Hepatic stellate cell (primary cell): ENCODE data around the gene SEC14L1.
A peak's percentile ranks its signal among the peaks of the same experiment; 100 is the strongest.

Experiments used
- DNase-seq: peaks from one replicate; pipeline ENCODE4 v3.0.0; 2011; ENCODE audit warnings: low spot score

The SEC14L1 gene

DNA sequence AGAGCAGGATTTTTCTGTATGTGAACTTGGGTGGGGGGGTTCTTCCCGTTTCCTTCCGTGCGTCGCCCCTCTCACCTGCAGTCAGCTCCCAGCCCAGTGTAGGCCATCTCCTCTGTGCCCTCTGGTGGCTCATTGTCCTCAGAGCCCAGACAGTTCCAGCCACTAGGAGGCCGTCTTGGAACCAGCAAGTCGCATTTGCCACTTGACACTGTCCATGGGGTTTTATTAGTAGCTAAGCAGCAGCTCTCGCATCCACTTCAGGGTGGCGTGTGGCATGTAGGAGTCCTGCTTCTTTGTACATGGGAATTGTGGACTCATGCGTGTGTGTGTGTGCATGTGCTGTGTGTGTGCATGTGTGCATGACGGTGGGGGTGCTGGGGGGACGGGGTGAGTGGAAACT is 74.0 kb downstream of the SEC14L1 start:
- peak; percentile 45 for DNase-seq

DNA sequence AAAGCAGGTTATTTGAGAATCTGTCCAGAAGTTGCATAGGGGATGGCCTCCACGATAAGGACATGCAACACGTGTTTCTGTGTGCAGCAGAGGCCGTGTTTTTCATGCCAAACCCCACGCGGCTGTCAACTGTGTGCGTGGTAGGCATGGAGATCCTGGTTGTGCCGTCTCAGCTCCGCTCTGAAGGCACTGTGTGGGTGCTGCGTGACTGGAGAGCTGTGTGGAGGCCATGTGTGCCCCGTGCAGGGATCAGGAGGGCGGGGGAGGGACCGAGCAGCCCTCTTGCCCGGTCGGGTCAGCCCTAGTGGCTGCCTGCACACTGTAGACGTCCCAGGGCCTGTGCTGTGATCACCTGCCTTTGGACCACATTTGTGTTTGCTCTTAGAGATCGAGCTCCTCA is 74.5 kb downstream of the SEC14L1 start:
- no peak for DNase-seq

DNA sequence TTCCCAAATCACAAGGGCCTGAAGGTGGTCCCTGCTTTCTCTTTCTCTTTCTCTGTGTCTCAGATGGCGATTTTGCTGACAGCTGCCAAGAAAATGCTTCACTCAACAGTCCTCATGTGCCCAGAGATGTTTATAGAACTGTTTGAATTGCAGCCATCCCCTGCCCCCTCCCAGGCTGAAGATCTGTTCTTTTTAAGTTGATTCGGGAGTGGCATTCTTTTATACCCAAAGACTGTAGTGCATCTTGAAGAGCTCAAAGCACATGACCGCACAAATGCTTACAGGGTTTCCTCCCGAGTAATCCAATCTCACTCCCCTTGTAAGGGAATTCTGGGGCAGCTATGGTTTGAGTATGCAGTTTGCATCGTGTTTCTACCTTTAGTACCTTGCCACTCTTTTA is 75.7 kb downstream of the SEC14L1 start:
- DNase-seq = no peak

DNA sequence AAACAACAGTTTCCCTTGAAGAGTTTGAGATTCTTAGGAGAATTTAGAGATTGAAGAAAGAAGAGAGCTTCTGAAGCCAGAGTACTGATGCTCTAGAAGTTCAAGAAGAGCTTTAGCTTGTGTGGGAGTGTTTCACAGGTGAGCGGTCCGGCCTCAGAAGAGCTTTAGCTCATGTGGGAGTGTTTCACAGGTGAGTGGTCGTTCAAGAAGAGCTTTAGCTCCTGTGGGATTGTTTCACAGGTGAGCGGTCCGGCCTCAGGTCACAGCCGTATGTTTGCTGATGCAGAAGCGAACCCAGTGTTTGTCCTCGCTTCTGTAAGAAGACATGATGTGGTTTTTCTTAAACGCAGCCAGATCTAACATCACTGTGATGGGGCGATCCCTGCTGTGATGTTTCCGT is 76.4 kb downstream of the SEC14L1 start:
- no peak for DNase-seq

DNA sequence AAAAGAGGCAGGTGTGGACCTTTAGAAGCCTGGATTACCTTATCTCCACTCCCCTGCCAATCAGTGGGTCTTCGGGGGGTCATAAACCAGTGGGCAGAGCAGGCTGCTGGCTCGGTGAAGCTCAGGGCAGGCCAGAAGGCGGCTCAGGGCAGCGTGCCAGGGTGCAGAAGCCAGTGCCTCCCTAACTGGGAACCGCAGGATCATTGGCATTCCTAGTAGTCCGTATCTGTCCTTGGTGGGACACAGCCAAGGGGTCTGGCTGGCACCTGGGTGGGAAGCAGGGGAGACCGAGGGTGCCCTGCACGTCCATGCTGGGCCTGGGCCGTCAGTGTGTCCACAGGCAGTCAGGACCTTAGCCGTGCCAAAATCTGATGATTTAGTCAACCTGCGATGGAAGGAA is 76.8 kb downstream of the SEC14L1 start:
- no peak for DNase-seq

DNA sequence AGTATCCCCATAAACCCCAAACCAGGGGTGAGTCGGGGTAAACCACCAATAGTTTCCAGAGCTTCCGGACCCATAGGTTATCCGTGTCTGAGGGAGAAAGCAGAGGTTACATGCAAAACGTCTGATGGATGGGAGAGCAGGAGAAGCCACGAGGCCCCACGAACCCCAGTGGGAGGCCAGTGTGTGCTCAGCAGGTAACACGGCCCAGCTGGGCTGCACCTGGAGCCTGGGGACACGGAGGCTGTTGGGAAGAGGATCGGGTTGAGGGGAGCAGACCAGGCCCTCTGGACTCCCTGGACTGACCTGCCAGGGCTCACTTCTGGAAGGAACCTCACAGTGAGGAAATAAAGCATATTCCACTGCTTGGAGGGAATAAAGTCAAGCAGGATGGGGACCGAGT is 78.1 kb downstream of the SEC14L1 start:
- no peak for DNase-seq

DNA sequence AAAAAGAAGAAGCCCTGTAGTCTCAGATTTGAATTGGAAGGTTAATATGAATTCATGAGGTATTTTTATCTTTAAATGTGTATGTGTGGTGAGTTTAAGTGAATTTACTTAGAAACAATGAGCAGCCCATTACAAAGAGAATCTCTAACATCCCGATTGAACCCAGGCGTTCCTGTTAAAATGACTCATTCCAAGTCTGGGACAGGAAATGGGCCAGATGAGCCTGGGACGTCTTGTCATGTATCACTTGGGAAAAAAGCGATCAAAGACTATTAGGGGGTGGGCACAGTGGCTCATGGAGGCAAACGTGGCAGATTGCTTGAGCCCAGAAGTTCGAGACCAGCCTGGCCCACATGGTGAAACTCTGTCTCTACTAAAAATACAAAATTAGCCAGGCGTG is 81.6 kb downstream of the SEC14L1 start:
- DNase-seq = no peak

DNA sequence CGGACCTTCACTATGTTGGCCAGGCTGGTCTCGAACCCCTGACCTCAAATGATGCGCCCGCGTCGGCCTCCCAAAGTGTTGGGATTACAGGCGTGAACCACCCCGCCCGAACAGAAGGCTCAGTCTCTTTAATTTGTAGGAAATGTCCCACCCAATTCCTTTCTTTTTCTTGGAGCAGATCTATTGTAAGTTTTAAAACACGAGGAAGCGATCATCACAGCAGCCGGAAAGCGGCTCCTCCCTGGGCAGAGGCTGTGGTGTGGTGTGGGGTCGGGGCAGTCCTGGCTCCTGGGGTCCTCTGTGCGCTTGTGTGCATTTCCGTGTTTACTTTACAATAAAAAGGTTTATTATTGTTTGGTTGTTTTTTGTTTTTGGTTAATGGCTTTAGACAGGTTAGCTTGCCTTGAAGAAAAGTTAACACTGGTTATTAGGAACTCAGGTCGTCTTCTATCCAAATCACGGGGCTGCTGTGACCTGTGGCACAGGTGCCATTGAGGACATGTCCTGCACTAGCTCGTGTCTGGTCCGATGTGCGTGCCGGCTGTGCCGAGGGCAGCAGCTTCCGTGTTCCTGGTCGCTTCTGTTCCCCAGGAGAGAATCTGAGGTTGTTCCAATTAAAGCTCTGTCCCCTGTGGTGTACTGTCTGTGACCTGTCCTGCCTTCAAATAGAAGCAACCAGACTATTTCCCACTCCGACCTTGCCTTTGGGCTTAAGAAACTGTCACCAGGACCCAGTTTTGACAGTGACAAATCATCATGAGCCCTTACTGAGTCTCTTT is 83.1 kb downstream of the SEC14L1 start:
- no peak for DNase-seq

DNA sequence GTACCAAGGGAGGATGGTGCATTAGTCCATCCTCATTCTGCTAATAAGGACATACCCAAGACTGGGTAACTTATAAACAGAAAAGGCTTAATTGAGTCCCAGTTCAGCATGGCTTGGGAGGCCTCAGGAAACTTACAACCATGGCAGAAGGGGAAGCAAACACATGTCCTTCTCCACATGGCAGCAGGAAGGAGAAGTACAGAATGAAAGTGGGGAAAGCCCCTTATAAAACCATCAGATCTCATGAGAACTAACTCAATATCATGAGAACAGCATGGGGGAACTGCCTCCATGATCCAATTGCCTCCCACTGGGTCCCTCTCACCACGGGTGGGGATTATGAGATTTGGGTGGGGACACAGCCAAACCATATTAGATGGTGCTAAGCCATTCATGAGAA is 84.5 kb downstream of the SEC14L1 start:
- no peak for DNase-seq

DNA sequence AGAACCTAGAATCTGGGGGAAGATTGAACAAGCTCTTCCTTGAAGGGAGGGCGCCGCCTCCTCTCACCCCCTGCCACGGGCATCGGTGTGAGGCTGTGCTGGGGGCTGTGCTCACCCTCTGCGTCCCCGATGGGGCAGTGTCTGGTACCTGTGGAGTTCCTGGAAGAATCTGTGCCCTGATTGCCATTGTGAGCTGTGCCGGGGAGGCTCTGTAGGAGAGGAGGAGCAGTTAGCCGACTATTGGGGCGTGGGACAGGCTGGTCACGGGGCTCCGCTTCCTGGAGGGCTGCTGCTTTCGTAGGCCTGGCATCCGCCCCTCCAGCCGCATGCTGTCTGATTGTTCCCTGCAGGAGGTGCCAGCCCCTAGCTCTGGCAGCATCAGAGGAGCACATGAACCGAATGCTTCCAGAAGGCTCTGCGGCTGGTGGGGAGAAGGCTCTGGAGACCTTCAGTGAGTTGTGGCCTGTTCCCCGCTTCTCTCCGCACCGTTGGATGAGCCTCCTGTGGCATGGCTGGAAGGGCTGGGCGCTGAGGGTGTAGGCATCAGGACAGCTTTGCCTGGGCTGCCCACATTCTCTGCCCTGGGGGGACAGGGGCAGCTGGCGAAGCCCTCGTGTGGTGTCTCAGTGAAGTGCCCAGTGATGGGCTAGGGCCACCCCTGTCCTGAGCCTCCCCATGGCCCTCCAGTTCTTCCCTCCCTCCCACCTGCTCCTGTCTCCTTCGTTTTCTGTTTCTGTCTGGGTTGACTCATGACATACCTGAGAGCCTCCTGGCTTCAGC is 86.9 kb downstream of the SEC14L1 start:
- no peak for DNase-seq

DNA sequence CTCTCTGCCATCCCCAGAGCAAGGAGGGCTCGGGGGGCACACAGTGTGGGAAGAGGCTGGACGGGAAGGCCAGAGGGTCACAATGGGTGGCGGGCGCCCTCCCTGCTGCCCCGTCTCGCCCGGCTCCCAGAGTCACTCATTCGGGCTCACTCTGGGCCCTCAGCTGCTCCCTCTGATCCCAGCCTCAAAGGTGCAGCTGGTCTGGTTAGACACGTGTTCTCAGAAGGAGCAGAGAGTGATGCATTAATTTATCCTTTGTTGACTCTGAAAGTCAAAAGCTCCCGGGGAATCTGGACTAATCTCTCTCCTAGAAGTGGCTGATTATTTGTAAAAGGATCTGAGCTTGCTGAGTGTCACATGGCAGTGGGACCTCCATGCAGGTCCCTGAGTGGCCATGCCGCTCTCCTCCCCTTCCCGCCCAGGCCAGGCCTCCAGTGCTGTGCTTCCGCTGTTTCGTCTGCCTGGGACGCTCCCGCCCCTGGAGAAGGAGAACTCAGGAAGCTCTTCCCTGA is 87.5 kb downstream of the SEC14L1 start:
- DNase-seq = no peak

DNA sequence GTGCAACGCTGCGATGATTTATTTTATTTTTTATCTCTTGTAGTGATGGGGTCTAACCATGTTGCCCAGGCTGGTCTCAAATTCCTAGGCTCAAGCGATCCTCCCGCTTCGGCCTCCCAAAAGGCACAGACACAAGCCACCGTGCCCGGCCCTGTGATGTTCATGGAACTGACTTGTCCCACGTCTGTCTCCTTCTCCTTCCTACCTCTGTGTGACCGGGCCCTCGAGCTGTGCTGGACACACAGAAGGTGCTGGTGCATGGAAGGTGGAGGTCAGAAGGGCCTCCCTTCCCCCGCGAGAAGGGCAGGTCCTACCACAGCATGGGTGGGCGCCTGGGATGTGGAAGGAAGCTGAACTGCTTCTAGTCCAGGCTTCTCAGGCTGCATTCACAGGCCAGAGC is 88.0 kb downstream of the SEC14L1 start:
- DNase-seq = no peak

DNA sequence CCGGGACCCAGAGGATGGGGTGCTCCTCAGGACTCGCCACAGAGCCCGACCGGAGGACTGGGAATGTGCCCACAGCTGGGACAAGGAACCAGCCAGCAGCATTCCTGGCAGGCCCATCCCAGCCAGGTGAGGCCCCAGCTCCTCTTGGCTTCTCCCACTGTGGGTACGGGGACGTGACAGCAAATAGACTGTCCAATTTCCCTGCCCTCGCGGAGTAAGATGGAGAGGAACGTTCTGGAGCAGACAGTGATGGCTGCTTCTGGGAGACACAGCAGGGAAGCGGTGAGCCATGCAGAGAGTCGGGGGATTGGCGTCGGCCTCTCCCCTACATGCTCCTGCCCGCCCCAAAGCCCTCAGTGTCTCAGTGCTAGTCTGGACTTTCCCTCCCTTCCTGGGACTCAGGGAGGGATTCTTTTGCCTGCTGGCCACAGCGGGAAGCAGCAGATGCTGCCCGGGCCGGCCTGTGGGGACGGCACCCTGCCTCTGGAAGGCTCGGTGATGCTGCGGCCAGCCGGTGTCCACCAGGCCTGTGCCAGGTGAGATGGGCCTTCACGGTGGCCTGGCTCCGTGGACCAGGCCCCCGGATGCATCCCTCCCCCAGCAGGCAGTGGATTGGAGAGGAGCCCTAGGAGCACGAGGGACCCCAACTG is 89.1 kb downstream of the SEC14L1 start:
- DNase-seq = no peak

DNA sequence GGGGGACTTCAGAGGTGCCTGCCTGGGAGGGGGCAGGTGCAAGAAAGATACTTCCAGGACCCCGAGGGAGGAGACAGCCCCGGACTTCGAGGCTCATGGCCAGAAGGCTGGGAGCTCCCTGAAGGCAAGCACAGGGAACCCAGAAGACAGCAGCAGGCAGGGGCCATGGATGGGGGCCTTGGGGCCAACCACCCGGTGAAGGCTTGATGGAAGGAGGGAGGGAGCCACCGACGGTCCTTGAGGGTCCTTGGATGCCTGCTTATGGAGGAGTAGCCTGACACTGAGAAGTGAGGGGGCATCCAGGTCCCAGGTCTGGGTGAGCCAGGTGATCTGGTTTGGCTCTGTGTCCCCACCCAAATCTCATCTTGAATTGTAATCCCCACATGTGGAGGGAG is 89.7 kb downstream of the SEC14L1 start:
- DNase-seq = no peak

DNA sequence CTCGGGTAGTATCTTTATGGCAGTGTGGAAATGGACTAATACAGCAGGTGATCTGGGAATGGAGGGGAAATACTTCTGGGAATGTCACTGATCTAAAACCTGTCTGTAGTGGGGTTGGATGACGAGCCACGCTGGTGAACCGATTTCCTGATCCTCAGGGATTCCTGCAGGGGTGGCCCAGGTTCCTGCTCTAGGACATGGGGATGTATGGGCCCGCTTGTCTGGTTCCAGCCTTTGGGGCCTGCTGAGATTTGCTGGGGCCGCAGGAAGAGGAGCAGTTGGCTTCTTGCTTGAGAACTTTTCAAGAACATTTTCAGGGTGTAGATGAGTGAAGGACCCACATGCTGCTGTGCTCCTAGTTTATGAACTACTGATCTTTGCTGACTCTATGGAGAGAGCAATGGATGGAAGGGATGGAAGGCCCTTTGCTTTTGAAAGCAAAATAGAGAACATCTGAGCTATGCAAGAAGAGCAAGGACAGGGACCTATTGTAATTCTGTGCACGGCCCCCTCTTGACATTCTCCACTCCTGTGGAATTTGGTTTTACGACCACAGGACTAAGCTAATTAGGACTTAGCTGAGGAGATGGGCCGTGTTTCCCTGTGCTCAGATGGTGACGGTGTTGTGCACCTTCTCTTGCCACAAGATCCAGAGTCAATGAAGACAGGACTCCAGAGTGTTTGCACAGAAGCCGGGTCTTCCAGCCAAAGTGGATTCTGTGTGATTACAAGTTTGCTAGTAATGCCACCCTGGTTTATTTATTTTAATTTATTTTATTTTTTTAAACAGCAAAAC is 90.5 kb downstream of the SEC14L1 start:
- DNase-seq = no peak

DNA sequence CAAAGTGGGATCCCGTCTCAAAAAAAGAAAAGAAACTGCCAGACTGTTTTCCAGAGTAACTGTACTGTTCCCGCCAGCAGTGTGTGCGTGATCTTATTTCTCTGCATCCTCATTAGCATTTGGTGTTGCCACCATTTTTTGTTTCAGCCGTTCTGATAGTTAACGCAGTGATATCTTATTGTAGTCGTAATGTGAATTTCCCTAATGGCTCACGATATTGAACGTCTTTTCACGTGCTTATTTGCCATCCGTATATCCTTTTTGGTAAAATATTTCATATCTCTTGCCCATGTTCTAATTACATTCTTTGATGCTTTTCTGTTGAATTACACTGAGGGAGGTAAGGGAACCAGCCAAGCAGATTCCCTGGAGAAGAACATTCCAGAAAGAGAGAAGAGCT is 92.4 kb downstream of the SEC14L1 start:
- DNase-seq = no peak

DNA sequence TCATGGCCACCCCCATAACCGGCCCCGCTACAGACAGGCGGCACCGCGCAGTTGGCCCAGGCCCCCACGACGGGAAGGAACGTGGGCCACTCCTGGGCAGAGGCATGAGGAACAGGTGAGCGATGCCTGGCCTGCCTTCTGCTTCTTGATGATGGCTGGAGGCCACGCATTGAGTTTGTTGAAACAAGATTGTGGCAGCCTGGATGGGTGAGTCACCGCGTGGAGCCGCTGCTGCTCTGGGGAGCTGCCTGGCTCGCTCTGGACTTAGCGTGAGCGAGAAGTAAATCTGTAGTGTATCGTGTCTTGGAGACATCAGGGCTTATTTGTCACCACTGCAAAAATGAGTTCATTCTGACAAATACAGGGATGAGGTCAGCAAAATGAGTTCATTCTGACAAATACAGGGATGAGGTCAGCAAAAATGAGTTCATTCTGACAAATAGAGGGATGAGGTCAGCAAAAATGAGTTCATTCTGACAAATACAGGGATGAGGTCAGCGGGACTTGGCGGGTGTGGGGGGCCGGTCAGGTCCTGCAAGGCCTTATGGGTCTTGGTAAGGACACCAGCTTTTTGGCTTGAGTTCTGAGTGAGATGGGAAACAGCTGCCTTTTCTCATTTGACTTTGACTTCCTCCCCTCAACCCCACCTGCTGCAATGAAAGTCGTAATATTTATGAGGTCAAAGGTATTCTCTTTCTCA is 93.0 kb downstream of the SEC14L1 start:
- DNase-seq = peak; percentile 57

DNA sequence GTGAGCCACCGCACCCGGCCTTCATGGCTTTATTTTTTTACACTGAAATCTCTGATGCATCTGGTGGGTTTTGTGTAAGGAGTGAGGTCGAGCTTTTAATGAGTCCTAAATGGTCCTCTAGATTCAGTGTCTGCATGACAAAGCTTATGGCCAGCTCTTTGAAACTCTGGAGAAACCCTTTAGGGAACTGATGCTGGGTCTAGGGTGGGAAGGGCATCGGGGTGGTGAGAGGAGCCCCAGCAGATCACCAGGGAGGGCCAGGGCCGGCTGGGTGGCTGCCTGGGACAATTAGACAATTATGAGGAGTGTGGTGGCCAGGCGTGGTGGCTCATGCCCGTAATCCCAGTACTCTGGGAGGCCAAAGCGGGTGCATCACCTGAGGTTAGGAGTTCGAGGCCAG is 93.9 kb downstream of the SEC14L1 start:
- no peak for DNase-seq

DNA sequence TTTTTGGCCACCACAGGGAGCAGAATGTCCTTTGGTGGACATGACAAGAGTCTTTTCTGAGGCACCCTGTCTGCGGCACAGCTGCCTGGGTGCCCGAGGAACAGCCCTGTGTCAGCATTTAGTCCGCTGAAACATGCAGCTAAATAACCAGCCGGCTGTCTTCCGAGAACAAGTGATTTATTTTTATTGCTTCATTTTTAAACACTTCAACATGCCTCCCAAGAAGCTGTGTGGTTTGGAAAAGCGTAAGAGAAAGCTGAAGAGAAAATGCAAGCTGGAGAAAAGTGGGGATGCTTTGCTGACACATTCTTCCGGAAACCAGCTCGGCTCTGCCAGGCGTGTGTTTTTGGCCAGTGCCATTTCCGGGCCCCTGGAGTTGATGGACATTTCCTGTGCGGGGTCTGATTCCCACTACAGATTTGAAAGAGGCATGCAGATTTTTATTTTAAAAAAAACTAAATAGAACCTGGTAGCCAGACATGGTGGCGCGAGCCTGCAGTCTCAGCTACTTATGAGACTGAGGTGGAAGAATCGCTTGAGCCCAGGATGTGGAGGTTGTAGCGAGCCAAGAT is 94.7 kb downstream of the SEC14L1 start:
- DNase-seq = peak; percentile 82

DNA sequence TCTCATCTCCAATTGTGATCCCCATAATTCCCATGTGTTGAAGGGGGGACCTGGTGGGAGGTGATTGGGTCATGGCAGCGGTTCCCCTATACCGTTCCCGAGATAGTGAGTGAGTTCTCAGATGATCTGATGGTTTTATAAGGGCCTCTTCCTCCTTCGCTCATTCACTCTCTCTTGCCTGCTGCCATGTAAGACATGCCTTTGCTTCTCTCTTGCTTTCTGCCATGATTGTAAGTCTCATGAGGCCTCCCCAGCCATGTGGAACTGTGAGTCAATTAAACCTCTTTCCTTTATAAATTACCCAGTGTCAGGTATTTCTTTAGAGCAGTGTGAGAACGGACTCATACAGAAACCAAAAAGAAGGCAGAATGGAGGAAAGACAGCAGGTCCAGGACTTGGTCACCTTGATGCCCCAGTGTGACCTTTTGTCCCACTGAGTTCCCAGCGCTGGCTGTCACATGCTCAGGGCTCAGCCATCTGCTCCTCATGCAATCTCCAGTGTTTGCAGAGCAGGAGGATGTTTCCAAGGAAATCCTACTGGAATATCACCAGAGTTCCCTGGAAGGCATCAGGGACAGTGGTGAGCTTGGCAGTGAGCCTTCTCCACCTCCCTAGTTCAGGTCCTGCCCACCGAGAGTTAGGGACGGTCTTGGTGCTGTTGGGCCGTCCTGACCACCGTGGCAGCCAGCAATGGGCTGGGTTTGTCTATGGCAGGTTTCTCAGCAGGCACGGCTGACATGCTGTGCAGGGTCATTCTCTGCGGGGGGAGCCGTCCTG is 96.7 kb downstream of the SEC14L1 start:
- DNase-seq = no peak
